ENCODE measurements around the gene MED12.

- TF ChIP-seq CTCF (IDR thresholded peaks at IDR 0.05): no peak
- no peak for TF ChIP-seq POLR2AphosphoS5 (IDR thresholded peaks at IDR 0.05)
These were observed 25.1 kb downstream of the MED12 start for GRCh38 chrX:71143508-71143907.

All from breast epithelium (tissue), 3 donors.